Kidney (tissue), 14 donors: ENCODE data around the gene MIPEP. TPM values are rescaled to one million over a fixed set of nuclear protein-coding genes. Genes with fewer than 3 reads are reported as not detected.

Experiments used
- DNase-seq, 5 donors: peaks; one replicate each; pipeline ENCODE4 v3.0.0-alpha.2; 2013 to 2020
- FAIRE-seq: peaks from 2 replicates; lab custom pipeline; 2012; peaks lifted over from hg19 to GRCh38; lab: Jason Lieb, UNC
- H3K27ac ChIP-seq, 2 donors: one replicate each; pipeline ENCODE4 v1.7.0; 2013; ENCODE audit warnings: low read depth in 2 of 2, low read length in 2 of 2, inconsistent platforms in 1 of 2
- H3K27me3 ChIP-seq: one replicate; pipeline ENCODE4 v1.7.1; 2013; ENCODE audit warnings: low read length, inconsistent platforms; ENCODE audit not compliant: control insufficient read depth, insufficient read depth
- H3K36me3 ChIP-seq, 3 donors: one replicate each; pipeline versions ENCODE4 v1.7.0 to v1.7.1; 2013; ENCODE audit warnings: low read length in 3 of 3, control low read depth in 1 of 3, inconsistent platforms in 1 of 3; ENCODE audit not compliant: insufficient read depth in 3 of 3, control insufficient read depth in 2 of 3
- H3K4me1 ChIP-seq, 3 donors: one replicate each; pipeline versions ENCODE4 v1.7.0 to v1.7.1; 2013; ENCODE audit warnings: low read length in 3 of 3, inconsistent platforms in 1 of 3, low read depth in 1 of 3; ENCODE audit not compliant: control insufficient read depth in 2 of 3, insufficient read depth in 2 of 3
- H3K4me3 ChIP-seq, 3 donors: one replicate each; pipeline versions ENCODE4 v1.7.0 to v1.8.1; 2013; ENCODE audit warnings: low read length in 3 of 3, control low read depth in 1 of 3, inconsistent platforms in 1 of 3
- H3K9ac ChIP-seq, 3 donors: one replicate each; pipeline versions ENCODE4 v1.7.0 to v1.7.1; 2013; ENCODE audit warnings: low read length in 3 of 3, control low read depth in 1 of 3, inconsistent platforms in 1 of 3
- H3K9me3 ChIP-seq, 3 donors: one replicate each; pipeline versions ENCODE4 v1.7.0 to v1.7.1; 2013; ENCODE audit warnings: low read length in 3 of 3, control low read depth in 1 of 3, inconsistent platforms in 1 of 3; ENCODE audit not compliant: control insufficient read depth in 2 of 3, insufficient read depth in 1 of 3
- intact Hi-C: fragments of 100-400 bp; cut with DNase I; formaldehyde crosslinking; loops from one replicate; pipeline ENCODE4 v1.11.1; 2022
- polyA plus RNA-seq: library from polyadenylated mRNA; stranded (reverse); fragments of 350-450 nt; fragmentation: Illumina TruSeq; extraction: RNeasy Lipid Tissue Mini Kit (QIAGEN cat#74804); gene quantifications from one replicate; pipeline ENCODE4 v1.2.3, GENCODE V29; 2014; ENCODE audit warnings: low read depth, low replicate concordance; ENCODE audit not compliant: insufficient read depth
- total RNA-seq: library from RNA; stranded (reverse); fragmentation: NEBNext Ultra II Directional; extraction: Animal tissue kit (Norgen Biotek cat#: 25700); gene quantifications from one replicate; pipeline ENCODE4 v1.2.1, GENCODE V29; 2021
- TF ChIP-seq, protein P1 (sequence below): IDR thresholded peaks from 3 replicates; pipeline ENCODE4 v1.5.1; 2012; ENCODE audit warnings: mild to moderate bottlenecking, moderate library complexity, borderline replicate concordance; ENCODE audit not compliant: insufficient read depth; ENCODE audit errors: extremely low read depth
- donor health status: control.
- donor health status: control.
- donor health status: control.
- donor health status: control.
- donor health status: control.
- donor health status: DM: yes; HTN: yes; CAD: no.
- donor health status: Normal renal cell carcinoma (clear cell type).

Gene MIPEP
- total and polyA plus RNA-seq, 2 donors from 2014 or later, result 29.1 to 46.8 TPM

DNA sequence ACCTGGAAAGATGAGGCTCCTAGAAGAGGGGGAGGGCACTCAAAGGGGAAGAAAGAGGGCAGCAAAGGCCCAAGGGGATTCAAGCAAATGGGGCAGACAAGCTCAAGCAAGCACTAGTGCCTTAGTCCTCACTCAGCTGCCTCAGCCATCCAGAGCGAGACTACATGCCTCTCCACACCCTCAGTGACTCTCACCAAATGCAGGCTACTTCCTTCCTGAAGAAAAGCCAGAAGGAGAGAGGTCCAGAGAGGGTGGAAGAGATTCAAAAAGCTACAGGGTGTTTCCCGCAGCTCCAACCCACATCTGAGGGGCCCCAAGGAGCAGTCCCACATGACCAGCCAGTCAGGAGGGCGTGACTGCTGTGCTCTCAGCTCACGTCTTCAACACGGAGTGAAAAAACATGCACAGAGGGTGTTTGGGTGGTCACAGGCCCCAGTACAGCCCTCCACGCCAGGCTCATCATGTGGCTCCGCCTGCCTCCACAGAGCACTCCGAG is 40.5 kb downstream of the MIPEP start:
- no peak for DNase-seq

DNA sequence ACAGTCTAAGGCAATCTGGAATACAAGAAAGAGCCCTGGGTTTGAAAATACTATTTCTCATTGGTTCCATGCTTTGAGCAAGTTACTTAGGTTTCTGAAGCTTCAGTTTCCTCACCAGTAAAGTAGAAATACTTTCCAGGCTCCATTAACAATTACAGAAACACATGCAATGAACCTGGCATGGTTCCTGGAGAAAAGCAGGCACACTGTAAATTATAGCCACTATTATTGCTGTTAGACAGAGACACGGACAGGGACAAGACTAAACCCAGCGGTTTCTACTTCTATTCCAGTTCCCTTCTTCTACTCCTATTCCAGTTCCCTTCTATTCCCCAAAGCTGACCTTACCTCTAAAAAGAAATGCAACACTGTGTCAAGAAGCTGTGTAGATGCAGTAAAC is 41.2 kb downstream of the MIPEP start:
- FAIRE-seq, result no peak
- no peaks in the 10 kb centered on the region for H3K27me3 ChIP-seq
- H3K9ac ChIP-seq, result no peak overlapping the region
- TF ChIP-seq, protein P1, sequence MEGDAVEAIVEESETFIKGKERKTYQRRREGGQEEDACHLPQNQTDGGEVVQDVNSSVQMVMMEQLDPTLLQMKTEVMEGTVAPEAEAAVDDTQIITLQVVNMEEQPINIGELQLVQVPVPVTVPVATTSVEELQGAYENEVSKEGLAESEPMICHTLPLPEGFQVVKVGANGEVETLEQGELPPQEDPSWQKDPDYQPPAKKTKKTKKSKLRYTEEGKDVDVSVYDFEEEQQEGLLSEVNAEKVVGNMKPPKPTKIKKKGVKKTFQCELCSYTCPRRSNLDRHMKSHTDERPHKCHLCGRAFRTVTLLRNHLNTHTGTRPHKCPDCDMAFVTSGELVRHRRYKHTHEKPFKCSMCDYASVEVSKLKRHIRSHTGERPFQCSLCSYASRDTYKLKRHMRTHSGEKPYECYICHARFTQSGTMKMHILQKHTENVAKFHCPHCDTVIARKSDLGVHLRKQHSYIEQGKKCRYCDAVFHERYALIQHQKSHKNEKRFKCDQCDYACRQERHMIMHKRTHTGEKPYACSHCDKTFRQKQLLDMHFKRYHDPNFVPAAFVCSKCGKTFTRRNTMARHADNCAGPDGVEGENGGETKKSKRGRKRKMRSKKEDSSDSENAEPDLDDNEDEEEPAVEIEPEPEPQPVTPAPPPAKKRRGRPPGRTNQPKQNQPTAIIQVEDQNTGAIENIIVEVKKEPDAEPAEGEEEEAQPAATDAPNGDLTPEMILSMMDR, result no peak
- no peaks in the 10 kb centered on the region for H3K9me3 ChIP-seq
- no peaks in the 10 kb centered on the region for H3K4me1 ChIP-seq
- no peak overlapping the region for H3K27ac ChIP-seq
- H3K4me3 ChIP-seq, result no peak overlapping the region
- peaks cover 0 to 3% (median 3%) of the 10 kb centered on the region in 3 donors for H3K36me3 ChIP-seq
- intact Hi-C loops, result no loop called here
- DNase-seq, result no peak

More for the DNA sequence above, 40.5 kb downstream of the MIPEP start:
- Histone ChIP-seq H3K9me3 (no peaks in the 10 kb centered on the region), H3K9ac (no peak overlapping the region), H3K4me1 (no peaks in the 10 kb centered on the region), H3K4me3 (no peak overlapping the region), H3K27me3 (no peaks in the 10 kb centered on the region), H3K27ac (no peak overlapping the region), H3K36me3 (peaks cover 0 to 3% (median 3%) of the 10 kb centered on the region in 3 donors)
- intact Hi-C loops, result no loop called here
- TF ChIP-seq, protein P1, result no peak
- FAIRE-seq, result no peak

DNA sequence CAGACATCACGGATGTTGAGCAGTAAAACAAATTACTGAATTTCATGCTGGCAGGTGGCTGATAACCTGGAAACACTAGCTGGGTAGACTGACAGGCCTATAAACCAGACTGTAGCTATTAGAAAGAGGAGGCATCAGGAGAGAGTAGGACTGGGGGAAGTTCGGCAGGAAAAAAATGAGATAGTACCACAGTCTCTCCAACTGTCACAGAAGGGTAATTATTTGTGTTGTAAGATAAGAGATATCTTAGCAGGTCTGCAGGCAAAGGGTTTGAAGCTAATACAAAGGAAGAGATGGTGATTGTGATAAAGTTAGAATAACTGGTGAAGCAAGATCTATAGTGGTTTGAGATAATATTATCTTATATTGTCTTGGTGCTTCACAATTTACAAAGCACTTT is 41.7 kb downstream of the MIPEP start:
- intact Hi-C loops, result no loop called here
- H3K36me3 ChIP-seq, result peaks cover 0 to 3% (median 2%) of the 10 kb centered on the region in 3 donors
- no peak overlapping the region for H3K4me3 ChIP-seq
- no peak for DNase-seq
- no peak for FAIRE-seq
- no peaks in the 10 kb centered on the region for H3K27me3 ChIP-seq
- no peaks in the 10 kb centered on the region for H3K4me1 ChIP-seq
- H3K9ac ChIP-seq, result no peak overlapping the region
- H3K27ac ChIP-seq, result no peak overlapping the region
- TF ChIP-seq, protein P1, result no peak
- H3K9me3 ChIP-seq, result no peaks in the 10 kb centered on the region

DNA sequence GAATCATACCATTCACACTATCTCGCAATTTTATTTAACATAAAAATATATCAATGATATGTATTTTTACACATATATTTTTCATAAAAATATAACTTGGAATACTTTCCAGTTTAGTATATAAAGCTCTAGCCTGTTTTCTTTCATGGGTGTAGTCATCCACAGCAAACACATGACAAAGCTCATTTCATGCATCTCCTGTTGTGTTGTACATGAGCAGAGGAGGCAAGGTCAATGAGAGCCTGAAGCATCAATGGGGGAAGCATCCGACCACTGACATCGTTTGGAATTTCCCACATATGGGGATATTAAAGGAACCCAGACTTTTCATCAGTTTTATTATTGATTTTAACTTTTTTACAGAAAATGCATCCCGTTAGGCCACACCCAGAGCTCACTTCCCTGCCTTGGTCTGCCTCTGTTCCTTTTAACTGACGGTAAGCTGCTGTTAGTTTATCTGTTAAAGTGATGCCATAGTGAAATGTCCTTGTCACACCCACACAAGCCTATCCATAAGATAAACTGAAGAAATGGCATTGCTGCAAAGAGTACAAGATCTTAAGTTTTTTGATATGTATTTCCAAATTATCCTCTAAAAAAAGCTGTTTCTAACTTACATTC is 44.0 kb downstream of the MIPEP start:
- FAIRE-seq (no peak), DNase-seq (no peak)
- Histone ChIP-seq H3K4me3 (no peak overlapping the region), H3K27me3 (no peaks in the 10 kb centered on the region), H3K9ac (no peak overlapping the region), H3K9me3 (no peaks in the 10 kb centered on the region), H3K4me1 (no peaks in the 10 kb centered on the region), H3K27ac (no peak overlapping the region), H3K36me3 (peaks cover 0 to 3% (median 0%) of the 10 kb centered on the region in 3 donors)
- TF ChIP-seq, protein P1, result no peak
- intact Hi-C loops, result no loop called here
